ENCODE results near the gene DDX25.

Gene DDX25

DNA sequence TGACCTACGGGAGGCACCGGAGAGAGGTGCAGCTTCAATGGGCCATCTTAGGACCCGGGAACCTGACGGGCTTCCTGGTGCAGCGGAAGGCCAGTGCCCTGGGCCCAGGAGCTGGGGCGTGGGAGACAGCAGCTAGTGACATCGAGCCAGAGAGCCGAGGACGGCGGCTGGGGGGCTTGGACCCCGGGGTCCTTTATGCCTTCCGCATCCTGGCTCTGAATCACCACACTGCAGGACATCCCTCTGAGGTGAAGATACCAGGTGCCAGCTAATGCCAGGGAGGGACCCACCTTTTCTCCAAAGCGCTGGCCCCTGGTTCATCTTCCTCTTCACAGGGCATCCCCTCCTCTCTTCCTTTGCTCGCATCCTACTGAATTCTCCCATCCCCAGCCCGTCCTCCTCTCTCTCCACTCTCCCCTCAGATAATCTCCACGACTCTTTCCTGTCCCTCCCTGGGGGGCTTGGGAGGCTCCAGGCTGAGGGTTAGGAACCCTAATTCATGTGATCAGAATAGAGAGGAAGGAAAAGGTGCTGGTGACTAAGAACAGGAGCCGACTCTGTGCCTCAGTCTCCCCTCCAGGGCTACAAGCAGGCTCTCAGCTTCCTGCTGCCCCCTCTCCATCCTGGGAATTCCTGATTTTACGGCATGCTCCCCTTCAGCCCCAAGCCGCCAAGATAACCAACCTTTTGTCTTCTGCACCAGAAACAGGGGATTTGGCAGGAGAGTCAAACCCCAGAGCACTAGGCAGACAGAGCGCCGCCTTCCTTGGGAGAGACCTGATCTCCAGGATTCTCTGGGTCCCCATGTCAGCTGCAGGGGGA lies 50.0 kb downstream of the DDX25 start:
- Mint-ChIP-seq H3K4me1 (ENCODE audit: low read depth) (no peaks in the 10 kb centered on the region), H3K36me3 (ENCODE audit: low read depth) (no peaks in the 10 kb centered on the region), H3K27ac (no peak overlapping the region), H3K9me3 (no peaks in the 10 kb centered on the region), H3K4me3 (no peak overlapping the region), H3K27me3 (peaks cover 1% of the 10 kb centered on the region)
- intact Hi-C loops (cut with micrococcal nuclease), result no loop called here

DNA sequence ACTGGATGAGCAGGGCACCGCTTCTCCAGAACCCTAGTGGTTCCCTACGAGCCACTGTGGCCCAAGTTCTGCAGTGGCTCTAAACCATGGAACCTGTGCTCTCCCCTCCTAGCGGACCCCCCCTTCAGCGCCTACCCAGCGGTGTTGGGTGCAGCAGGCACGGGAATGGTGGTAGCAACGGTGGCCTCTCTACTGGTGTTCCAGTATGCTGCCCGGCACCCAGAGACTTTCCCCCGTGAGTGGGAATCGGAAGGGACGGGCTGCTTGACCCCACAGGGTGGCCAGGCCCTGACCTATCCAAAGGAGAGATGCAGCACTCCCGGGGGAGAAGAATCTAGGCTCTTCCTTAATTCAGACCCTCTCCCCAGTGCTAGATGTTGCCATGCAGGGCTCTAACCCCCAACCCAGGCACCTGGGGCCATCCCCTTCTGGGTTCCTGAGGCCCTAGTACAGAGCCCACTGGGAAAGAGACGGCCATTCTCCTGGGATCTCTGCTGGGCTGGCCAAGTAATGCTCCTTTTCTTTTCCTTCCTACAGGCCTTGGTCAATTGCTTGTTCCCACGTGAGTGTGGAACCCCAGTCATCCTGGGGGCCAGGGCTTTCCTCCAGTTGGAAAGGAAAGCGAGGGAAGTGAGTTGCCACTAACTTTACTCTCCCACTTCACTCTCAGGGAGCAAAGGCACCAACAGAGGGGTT lies 50.8 kb downstream of the DDX25 start:
- Mint-ChIP-seq H3K36me3 (ENCODE audit: low read depth) (no peaks in the 10 kb centered on the region), H3K4me1 (ENCODE audit: low read depth) (no peaks in the 10 kb centered on the region), H3K27ac (no peak overlapping the region), H3K27me3 (peaks cover 1% of the 10 kb centered on the region), H3K9me3 (no peaks in the 10 kb centered on the region), H3K4me3 (no peak overlapping the region)
- intact Hi-C loops (cut with micrococcal nuclease), result no loop called here

DNA sequence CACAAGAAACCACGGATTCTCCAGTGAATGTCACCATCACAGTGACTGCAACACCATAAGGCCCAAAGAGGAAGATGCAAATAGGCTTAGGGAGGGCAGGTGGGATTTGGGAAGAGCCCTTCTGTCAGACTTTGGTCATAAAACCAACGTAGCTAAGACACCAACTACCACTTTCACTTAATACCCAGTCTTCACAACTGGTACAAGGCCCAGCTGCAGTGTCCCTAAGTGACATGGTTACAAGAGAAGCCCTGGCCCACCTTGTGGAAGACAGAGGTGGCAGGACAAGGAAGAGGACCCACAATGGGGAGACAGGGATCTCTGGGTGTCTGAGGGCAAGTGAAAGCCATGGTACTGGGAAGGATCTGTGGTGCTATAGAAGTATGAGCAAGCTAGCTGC lies 51.5 kb downstream of the DDX25 start:
- H3K4me3 Mint-ChIP-seq, result no peak overlapping the region
- no peaks in the 10 kb centered on the region for H3K4me1 Mint-ChIP-seq (ENCODE audit: low read depth)
- peaks cover 1% of the 10 kb centered on the region for H3K27me3 Mint-ChIP-seq
- no peak overlapping the region for H3K27ac Mint-ChIP-seq
- intact Hi-C loops (cut with micrococcal nuclease), result no loop called here
- no peaks in the 10 kb centered on the region for H3K36me3 Mint-ChIP-seq (ENCODE audit: low read depth)
- H3K9me3 Mint-ChIP-seq, result no peaks in the 10 kb centered on the region

DNA sequence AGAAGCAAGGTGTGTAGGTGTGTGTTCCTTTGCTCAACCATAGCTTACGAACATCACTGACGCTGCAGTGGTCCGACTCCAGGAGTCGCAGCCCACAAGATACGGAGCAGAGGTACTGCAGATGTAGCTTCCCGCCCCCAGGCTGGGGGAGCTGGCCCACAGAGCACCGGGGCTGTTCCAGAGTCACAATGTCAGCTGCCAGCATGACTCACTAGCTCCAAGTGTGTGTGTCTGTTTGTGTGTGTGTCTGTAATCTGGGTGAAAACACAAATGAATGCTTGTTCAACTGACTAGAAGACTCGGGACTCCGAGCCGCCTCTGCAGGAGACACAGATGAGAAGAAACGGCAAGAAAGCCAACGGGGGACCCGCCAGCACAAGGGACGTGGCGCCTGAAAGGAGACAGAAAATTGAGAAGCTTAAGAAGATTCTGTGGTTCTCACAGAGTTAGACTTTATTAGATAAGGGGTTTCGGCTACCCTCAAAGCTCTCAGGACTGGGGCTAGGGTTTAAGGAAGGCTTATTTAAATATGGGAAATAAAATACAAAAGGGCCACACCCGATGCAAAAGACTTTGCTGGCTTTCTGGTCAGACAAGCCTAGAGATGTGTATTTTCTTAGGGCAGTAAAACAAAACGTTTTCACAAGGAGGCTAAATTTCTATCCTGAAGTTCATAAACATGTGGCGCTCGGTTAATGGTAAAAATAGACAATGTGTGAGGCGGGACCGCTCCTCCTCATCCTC lies 52.3 kb downstream of the DDX25 start:
- H3K27ac Mint-ChIP-seq, result no peak overlapping the region
- no peaks in the 10 kb centered on the region for H3K36me3 Mint-ChIP-seq (ENCODE audit: low read depth)
- no peaks in the 10 kb centered on the region for H3K27me3 Mint-ChIP-seq
- intact Hi-C loops (cut with micrococcal nuclease), result no loop called here
- H3K4me3 Mint-ChIP-seq, result no peak overlapping the region
- no peaks in the 10 kb centered on the region for H3K9me3 Mint-ChIP-seq
- H3K4me1 Mint-ChIP-seq (ENCODE audit: low read depth), result no peaks in the 10 kb centered on the region

DNA sequence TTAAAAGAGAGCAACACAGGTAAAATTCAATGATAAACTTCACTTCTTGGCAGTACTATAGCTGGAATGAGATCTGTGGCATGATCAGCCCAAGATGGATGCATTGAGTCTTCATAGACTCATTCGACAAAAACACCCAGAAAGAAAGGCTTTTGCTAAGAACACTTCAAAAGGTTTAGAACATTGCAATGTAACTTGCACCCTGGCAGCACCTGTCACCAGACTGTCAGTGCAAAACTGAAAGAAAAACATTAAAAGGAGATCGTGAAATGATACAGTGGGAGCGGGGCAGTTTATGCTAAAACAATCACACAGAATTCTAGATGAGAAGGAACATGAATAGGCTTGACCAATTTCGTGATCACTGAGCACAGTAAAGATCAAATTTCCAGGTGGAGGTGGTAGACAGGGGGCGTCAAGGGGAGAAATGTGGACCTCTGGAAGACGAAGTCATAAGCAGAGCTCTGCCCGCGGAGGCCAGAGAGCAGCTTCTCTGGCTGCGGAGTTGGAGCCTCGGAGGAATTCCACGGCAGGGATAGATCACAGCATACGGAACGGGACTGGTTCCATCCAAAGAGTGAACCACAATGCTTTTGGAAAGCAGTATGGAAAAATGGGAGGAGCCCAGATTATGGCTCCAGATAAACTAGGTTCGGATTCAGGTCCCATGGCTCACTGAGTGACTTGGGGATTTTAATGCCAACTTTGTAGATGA lies 53.5 kb downstream of the DDX25 start:
- Mint-ChIP-seq H3K27me3 (no peaks in the 10 kb centered on the region), H3K27ac (no peak overlapping the region), H3K4me3 (no peak overlapping the region), H3K4me1 (ENCODE audit: low read depth) (no peaks in the 10 kb centered on the region), H3K36me3 (ENCODE audit: low read depth) (no peaks in the 10 kb centered on the region), H3K9me3 (peaks cover 7% of the 10 kb centered on the region)
- intact Hi-C loops (cut with micrococcal nuclease), result no loop called here

DNA sequence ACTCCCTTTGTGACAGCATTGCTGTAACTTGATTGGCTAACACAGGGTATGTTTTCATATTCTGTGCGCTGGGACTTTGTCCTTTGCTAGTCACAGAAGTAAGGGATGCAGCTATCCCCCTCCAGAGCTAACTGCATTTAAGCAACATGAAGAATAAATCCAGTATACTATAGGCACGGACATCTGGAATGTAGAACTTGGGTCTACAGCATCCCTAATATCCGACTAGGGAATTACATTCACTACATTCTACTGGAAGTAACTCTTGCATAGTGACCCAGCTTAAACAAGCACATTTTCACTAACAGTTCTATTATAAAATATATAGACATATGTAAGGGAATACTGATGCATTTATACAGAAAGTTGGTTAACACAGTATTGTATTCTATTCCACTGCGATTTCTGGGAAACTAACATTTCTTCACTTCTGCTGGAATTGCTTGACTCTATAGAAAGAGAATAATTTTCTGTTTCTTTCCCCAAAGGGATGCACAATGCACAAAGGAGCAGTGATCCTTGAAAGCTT lies 54.6 kb downstream of the DDX25 start:
- intact Hi-C loops (cut with micrococcal nuclease), result no loop called here
- H3K4me1 Mint-ChIP-seq (ENCODE audit: low read depth), result no peaks in the 10 kb centered on the region
- no peaks in the 10 kb centered on the region for H3K36me3 Mint-ChIP-seq (ENCODE audit: low read depth)
- H3K4me3 Mint-ChIP-seq, result no peak overlapping the region
- no peaks in the 10 kb centered on the region for H3K27me3 Mint-ChIP-seq
- H3K27ac Mint-ChIP-seq, result no peak overlapping the region
- peaks cover 10% of the 10 kb centered on the region for H3K9me3 Mint-ChIP-seq

GRCh38 chr11:125959511-125959910 lies 55.2 kb downstream of the DDX25 start:
- no peak overlapping the region for H3K27ac Mint-ChIP-seq
- peaks cover 10% of the 10 kb centered on the region for H3K9me3 Mint-ChIP-seq
- H3K27me3 Mint-ChIP-seq, result no peaks in the 10 kb centered on the region
- intact Hi-C loops (cut with micrococcal nuclease), result no loop called here
- H3K4me1 Mint-ChIP-seq (ENCODE audit: low read depth), result no peaks in the 10 kb centered on the region
- no peaks in the 10 kb centered on the region for H3K36me3 Mint-ChIP-seq (ENCODE audit: low read depth)
- no peak overlapping the region for H3K4me3 Mint-ChIP-seq

- H3K27ac Mint-ChIP-seq, result no peak overlapping the region
- no peaks in the 10 kb centered on the region for H3K4me1 Mint-ChIP-seq (ENCODE audit: low read depth)
- H3K27me3 Mint-ChIP-seq, result no peaks in the 10 kb centered on the region
- no peaks in the 10 kb centered on the region for H3K36me3 Mint-ChIP-seq (ENCODE audit: low read depth)
- intact Hi-C loops (cut with micrococcal nuclease), result no loop called here
- H3K4me3 Mint-ChIP-seq, result no peak overlapping the region
- H3K9me3 Mint-ChIP-seq, result peaks cover 10% of the 10 kb centered on the region
Observed at GRCh38 chr11:125959931-125960330, 55.6 kb downstream of the DDX25 start.

DNA sequence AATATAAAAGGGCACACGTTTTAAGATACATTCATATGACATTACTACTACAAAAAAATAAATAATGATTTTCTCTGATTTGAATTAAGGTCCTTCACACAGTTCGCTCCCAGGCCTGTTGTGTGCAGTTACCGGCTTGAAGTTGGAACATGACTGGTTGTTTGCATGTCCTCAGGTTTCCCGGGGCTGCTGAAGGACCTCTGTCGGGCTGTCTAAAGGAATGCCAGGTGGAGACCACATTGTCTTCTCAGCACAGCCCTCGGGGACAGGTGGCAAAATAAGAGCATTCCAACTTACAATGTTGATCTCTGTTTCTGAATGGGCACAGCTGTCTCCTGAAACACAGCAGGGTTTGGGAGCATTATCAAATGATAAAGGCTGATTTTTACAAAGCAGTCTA lies 56.5 kb downstream of the DDX25 start:
- Mint-ChIP-seq H3K27me3 (no peaks in the 10 kb centered on the region), H3K4me1 (ENCODE audit: low read depth) (no peaks in the 10 kb centered on the region), H3K9me3 (peaks cover 10% of the 10 kb centered on the region), H3K4me3 (no peak overlapping the region), H3K36me3 (ENCODE audit: low read depth) (no peaks in the 10 kb centered on the region), H3K27ac (no peak overlapping the region)
- intact Hi-C loops (cut with micrococcal nuclease), result no loop called here

DNA sequence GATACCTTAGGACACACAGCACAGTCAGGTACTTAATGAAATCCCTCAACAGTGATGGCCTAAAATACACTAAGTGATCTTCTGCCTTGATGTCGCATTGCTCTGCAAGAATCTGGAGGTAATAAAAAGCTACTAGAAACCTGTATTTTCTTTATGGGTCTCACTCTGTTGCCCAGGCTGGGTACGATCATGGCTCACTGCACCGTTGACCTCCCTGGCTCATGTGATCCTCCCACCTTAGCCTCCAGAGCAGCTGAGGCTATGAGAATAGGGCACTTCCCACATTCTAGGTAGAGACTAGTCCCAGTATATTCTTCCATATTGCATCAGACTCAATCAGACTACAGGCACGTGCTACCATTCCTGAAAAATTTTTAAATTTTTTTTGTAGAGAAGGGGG lies 63.2 kb downstream of the DDX25 start:
- Mint-ChIP-seq H3K27me3 (peaks cover 8% of the 10 kb centered on the region), H3K27ac (no peak overlapping the region), H3K9me3 (peaks cover 5% of the 10 kb centered on the region), H3K36me3 (ENCODE audit: low read depth) (no peaks in the 10 kb centered on the region), H3K4me3 (no peak overlapping the region), H3K4me1 (ENCODE audit: low read depth) (no peaks in the 10 kb centered on the region)
- intact Hi-C loops (cut with micrococcal nuclease), result no loop called here

DNA sequence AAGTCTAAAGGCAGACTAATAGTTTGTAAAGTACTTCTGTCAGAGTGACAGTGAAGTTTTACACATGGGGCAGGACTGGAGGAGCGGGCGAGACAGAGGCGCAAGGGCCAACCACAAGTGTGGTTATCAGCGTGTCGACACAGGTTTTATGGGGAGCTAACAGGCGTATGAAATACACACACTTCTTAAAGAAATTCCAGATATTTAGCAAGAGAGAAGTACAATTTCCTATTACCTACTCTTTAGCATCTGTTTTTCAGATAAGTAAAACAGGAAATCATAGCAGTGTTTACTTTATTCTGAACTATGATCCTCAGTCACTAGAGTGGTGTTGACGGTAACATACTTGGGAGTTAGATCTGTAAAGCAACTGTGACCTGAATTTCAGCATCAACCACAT lies 64.0 kb downstream of the DDX25 start:
- intact Hi-C loops (cut with micrococcal nuclease), result no loop called here

DNA sequence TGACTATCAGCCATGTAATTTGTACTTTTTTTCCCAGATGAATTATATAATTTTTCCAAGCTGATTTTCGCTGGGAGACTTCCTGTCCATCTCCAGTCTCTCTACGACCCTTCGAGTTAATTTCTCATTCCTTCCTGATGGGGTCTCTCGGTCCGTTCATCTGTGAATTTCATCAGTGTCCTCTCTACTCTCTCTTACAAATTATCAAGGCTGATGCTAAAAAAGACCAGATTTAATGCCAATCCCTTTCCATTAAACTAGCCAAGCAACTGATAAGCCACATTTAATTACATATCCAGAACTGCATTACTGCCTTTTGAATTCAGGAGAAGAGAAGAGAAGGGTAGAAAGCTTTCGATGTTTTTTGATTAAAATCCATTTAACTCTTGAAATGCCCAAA lies 67.3 kb downstream of the DDX25 start:
- intact Hi-C loops (cut with micrococcal nuclease), result no loop called here
- no peak overlapping the region for H3K27ac Mint-ChIP-seq
- no peaks in the 10 kb centered on the region for H3K4me1 Mint-ChIP-seq (ENCODE audit: low read depth)

More for the DNA sequence above, 64.0 kb downstream of the DDX25 start:
- no peak overlapping the region for H3K27ac Mint-ChIP-seq
- H3K27me3 Mint-ChIP-seq, result peaks cover 8% of the 10 kb centered on the region
- H3K4me3 Mint-ChIP-seq, result no peak overlapping the region
- no peaks in the 10 kb centered on the region for H3K36me3 Mint-ChIP-seq (ENCODE audit: low read depth)
- H3K9me3 Mint-ChIP-seq, result no peaks in the 10 kb centered on the region
- H3K4me1 Mint-ChIP-seq (ENCODE audit: low read depth), result no peaks in the 10 kb centered on the region

GRCh38 chr11:125974284-125974683 lies 70.0 kb downstream of the DDX25 start:
- peaks cover 3% of the 10 kb centered on the region for H3K27me3 Mint-ChIP-seq
- no peak overlapping the region for H3K4me3 Mint-ChIP-seq
- intact Hi-C loops (cut with micrococcal nuclease), result no loop called here
- H3K9me3 Mint-ChIP-seq, result no peaks in the 10 kb centered on the region
- no peaks in the 10 kb centered on the region for H3K36me3 Mint-ChIP-seq (ENCODE audit: low read depth)
- H3K4me1 Mint-ChIP-seq (ENCODE audit: low read depth), result no peaks in the 10 kb centered on the region
- no peak overlapping the region for H3K27ac Mint-ChIP-seq

More for the DNA sequence above, 67.3 kb downstream of the DDX25 start:
- Mint-ChIP-seq H3K27me3 (peaks cover 6% of the 10 kb centered on the region), H3K9me3 (no peaks in the 10 kb centered on the region), H3K36me3 (ENCODE audit: low read depth) (no peaks in the 10 kb centered on the region), H3K4me3 (no peak overlapping the region)
